Ishikawa (cell line): Measurements from ENCODE around the gene CNIH2.

ENCODE experiments used
- CEBPB ChIP-seq: IDR thresholded peaks from 2 replicates; pipeline ENCODE4 v1.6.1; 2012
- CREB1 ChIP-seq: IDR thresholded peaks from 2 replicates; pipeline ENCODE4 v1.6.1; 2012; ENCODE audit warnings: low read depth
- EGR1 ChIP-seq: IDR thresholded peaks from 2 replicates; pipeline ENCODE4 v1.6.1; 2012
- EP300 ChIP-seq: IDR thresholded peaks from 2 replicates; pipeline ENCODE4 v1.6.1; 2012; ENCODE audit warnings: borderline replicate concordance
- FOXM1 ChIP-seq: IDR thresholded peaks from 2 replicates; pipeline ENCODE4 v1.6.1; 2012; ENCODE audit warnings: low read depth, borderline replicate concordance
- MAX ChIP-seq: IDR thresholded peaks from 2 replicates; pipeline ENCODE4 v1.6.1; 2012
- NFIC ChIP-seq: IDR thresholded peaks from 2 replicates; pipeline ENCODE4 v1.6.1; 2012
- RAD21 ChIP-seq: IDR thresholded peaks from 2 replicates; pipeline ENCODE4 v1.6.1; 2012; ENCODE audit warnings: low read depth
- REST ChIP-seq: IDR thresholded peaks from 2 replicates; pipeline ENCODE4 v1.6.1; 2012; ENCODE audit warnings: low read depth, mild to moderate bottlenecking
- TAF1 ChIP-seq: IDR thresholded peaks from 2 replicates; pipeline ENCODE4 v1.6.1; 2012; ENCODE audit warnings: low read depth, mild to moderate bottlenecking
- TCF12 ChIP-seq: IDR thresholded peaks from 2 replicates; pipeline ENCODE4 v1.6.1; 2012; ENCODE audit warnings: low read depth
- TEAD4 ChIP-seq: IDR thresholded peaks from 2 replicates; pipeline ENCODE4 v1.6.1; 2012
- USF1 ChIP-seq: IDR thresholded peaks from 2 replicates; pipeline ENCODE4 v1.6.1; 2012
- YY1 ChIP-seq: IDR thresholded peaks from 2 replicates; pipeline ENCODE4 v1.6.1; 2012; ENCODE audit warnings: low read depth
- ZBTB7A ChIP-seq: IDR thresholded peaks from 2 replicates; pipeline ENCODE4 v1.6.1; 2012; ENCODE audit warnings: low read depth

CNIH2 gene

GRCh38 chr11:66316849-66317251 is 38.9 kb downstream of the CNIH2 start, which contains the start of gene CD248:
CD248 (minus strand) TSS chr11:66317044; CDS start chr11:66317027, 17 bp downstream.
- TF ChIP-seq YY1 (no peak), TEAD4 (no peak)

GRCh38 chr11:66317322-66317722 is 39.3 kb downstream of the CNIH2 start:
- TF ChIP-seq EP300 (no peak), NFIC (no peak), CREB1 (no peak), YY1 (no peak), CEBPB (no peak), EGR1 (no peak), TEAD4 (no peak), FOXM1 (no peak)

- TF ChIP-seq YY1 = no peak
- TF ChIP-seq CEBPB = peak; percentile 77
These were observed 40.0 kb downstream of the CNIH2 start for GRCh38 chr11:66317723-66318599.

GRCh38 chr11:66318600-66318970 is 40.6 kb downstream of the CNIH2 start:
- TF ChIP-seq EP300 (no peak), REST (no peak), ZBTB7A (no peak), CEBPB (no peak), NFIC (no peak), RAD21 (no peak), CREB1 (no peak), TEAD4 (no peak), FOXM1 (no peak), MAX (no peak), TCF12 (no peak), TAF1 (no peak), USF1 (no peak), YY1 (no peak), EGR1 (no peak)

- TF ChIP-seq TAF1 = no peak
- no peak for TF ChIP-seq MAX
- no peak for TF ChIP-seq USF1
- no peak for TF ChIP-seq ZBTB7A
- TF ChIP-seq REST = no peak
- no peak for TF ChIP-seq CEBPB
These were observed 43.6 kb downstream of the CNIH2 start for GRCh38 chr11:66321606-66322005.

- TF ChIP-seq FOXM1 (no peak), TAF1 (no peak)
These were observed 44.9 kb downstream of the CNIH2 start for GRCh38 chr11:66322732-66323427.

GRCh38 chr11:66323684-66324083 is 45.7 kb downstream of the CNIH2 start:
- TF ChIP-seq MAX (no peak), TEAD4 (no peak), TCF12 (no peak), YY1 (no peak), REST (no peak), CEBPB (no peak), CREB1 (no peak), FOXM1 (no peak), EP300 (no peak), TAF1 (no peak), EGR1 (no peak), NFIC (no peak), ZBTB7A (no peak), USF1 (no peak), RAD21 (no peak)
